IPS DF 6.9 (cell line): ENCODE data around the gene XPNPEP1.

Experiments used
- DNase-seq: peaks from one replicate; pipeline ENCODE4 v3.0.0-alpha.2; 2013; ENCODE audit warnings: low read depth, low spot score
- H3K27ac ChIP-seq: one replicate; pipeline ENCODE4 v1.5.1; 2013; ENCODE audit warnings: low read length, control low read depth
- H3K27me3 ChIP-seq: 2 replicates; pipeline ENCODE4 v1.6.1; 2013; ENCODE audit warnings: mild to moderate bottlenecking, low read length; ENCODE audit not compliant: control insufficient read depth, insufficient read depth
- H3K36me3 ChIP-seq: 2 replicates; pipeline ENCODE4 v1.6.1; 2013; ENCODE audit warnings: low read length; ENCODE audit not compliant: control insufficient read depth, insufficient read depth
- H3K4me1 ChIP-seq: 2 replicates; pipeline ENCODE4 v1.6.1; 2013; ENCODE audit warnings: low read length; ENCODE audit not compliant: control insufficient read depth, insufficient read depth
- H3K4me3 ChIP-seq: 2 replicates; pipeline ENCODE4 v1.5.1; 2013; ENCODE audit warnings: mild to moderate bottlenecking, low read length
- H3K9me3 ChIP-seq: 2 replicates; pipeline ENCODE4 v1.6.1; 2013; ENCODE audit warnings: low read length, inconsistent platforms; ENCODE audit not compliant: control insufficient read depth, insufficient read depth
- WGBS: extraction: QIAGEN DNeasy Blood & Tissue Kit; methylation state at CpG from one replicate; pipeline ENCODE4 v1.1.7; 2013; ENCODE audit warnings: mixed read lengths, missing lambda C conversion rate; ENCODE audit not compliant: insufficient read length, insufficient coverage; 5-methylcytosine and 5-hydroxymethylcytosine counted together

XPNPEP1 gene

DNA sequence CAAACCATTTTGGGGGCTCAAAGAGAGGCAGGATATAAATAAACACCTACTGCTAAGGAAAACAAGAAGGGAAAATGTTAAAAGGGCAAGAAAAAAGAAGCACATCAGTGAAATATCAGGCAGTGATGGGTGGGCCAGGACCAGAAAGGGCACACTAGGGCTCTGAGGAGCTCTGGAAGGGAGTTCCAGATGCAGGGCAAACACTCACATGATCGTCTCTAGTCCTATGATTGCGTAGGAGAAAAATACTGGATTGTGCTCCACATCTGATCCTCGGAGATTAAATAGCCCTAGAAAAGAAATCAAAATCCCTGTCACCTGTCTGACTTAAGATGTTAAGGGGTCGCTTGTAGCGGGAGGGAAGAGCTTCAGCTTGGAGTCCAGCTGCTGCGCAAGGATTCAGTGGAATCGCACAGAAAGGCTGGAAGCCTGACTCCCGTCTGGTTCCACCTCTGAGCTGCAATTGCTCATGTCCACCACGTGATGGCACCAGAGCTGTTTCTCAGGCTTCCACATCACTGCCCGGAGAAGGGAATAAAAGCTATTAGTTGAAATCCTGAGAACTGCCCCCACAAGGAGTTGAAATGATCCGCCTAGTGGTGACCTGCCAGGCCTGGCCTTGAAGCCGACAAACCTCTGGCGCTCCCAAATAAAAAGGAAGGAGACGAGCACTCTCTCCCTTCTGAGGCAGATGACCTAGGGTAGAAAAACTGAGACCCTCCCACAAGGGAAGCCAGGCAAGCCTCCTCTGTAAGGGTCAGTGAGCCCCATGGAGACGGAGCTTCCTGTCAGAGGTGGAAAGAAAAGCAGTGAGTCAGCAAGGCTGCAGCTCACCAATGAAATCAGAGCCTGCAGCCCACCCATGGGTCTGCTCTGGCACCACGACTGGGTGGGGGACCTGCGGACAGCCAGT is 39.2 kb downstream of the XPNPEP1 start:
- Histone ChIP-seq H3K4me1 (no peaks in the 10 kb centered on the region), H3K36me3 (peaks cover 8% of the 10 kb centered on the region; the same call in 1 of the 2 replicates), H3K9me3 (no peaks in the 10 kb centered on the region), H3K27ac (no peak overlapping the region), H3K27me3 (no peaks in the 10 kb centered on the region), H3K4me3 (no peak overlapping the region)
- DNase-seq = peak; percentile 97
- no CpG with 5 or more reads among the region's 17 CpGs for WGBS

DNA sequence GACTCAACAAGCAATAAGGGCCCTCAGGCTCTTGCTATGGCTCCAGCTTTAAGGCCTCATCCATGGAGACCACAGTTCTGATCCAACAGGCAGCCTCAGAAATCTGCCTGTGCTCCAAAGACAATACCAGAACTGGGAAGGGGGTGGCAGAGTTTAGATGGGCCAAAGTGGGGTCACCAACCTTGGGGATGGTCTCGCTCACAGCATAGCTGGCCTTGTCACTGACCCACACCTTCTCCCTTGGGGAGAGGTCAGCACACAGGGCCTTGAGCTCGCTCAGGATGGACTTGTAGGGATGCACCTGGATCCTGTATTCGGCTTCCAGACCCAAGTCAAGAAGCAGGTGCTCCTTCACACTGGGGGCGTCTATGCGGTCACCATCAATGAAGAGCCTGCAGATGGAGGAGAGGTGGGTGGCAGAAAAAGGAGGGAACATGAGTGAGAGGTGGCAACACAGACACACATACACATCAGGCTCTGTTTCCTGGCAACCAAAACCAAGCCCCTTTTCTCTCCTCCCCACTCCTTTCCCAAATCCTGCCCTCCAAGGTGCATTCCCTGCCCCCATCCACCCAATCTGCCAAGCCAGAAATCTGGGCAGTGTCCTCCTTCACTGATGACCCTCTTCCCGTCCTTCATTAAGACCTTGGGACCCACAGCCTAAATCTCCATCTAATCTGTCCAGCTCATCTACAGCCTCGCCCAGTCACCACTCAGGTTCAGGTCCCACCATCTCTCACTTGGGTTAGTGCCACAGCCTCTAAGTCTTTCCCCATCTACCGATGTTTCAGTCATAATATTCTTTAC is 40.9 kb downstream of the XPNPEP1 start:
- no peaks in the 10 kb centered on the region for H3K27me3 ChIP-seq
- no peak overlapping the region for H3K4me3 ChIP-seq
- DNase-seq = no peak
- no peak overlapping the region for H3K27ac ChIP-seq
- H3K36me3 ChIP-seq = peaks cover 10% of the 10 kb centered on the region; the same call in 1 of the 2 replicates
- no peaks in the 10 kb centered on the region for H3K9me3 ChIP-seq
- WGBS = no CpG with 5 or more reads among the region's 8 CpGs
- no peaks in the 10 kb centered on the region for H3K4me1 ChIP-seq

DNA sequence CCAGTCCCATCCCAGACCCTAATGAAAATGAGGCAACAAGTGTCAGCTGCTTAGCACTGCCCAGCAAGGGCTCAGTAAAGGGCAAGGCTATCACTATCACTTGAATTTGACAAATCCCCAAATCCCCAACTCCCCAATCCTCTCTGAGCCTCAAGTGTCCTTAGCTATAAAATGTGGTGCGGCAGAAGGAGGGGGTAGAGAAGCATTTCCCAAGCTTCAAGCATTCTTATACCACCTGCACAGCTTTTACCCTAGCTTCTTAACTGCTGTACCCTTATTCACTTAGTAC is 41.6 kb downstream of the XPNPEP1 start:
- Histone ChIP-seq H3K36me3 (peaks cover 10% of the 10 kb centered on the region; the same call in 1 of the 2 replicates), H3K4me1 (no peaks in the 10 kb centered on the region), H3K9me3 (no peaks in the 10 kb centered on the region), H3K4me3 (no peak overlapping the region), H3K27me3 (no peaks in the 10 kb centered on the region), H3K27ac (no peak overlapping the region)
- DNase-seq = no peak
- WGBS = no CpG with 5 or more reads among the region's 1 CpG

DNA sequence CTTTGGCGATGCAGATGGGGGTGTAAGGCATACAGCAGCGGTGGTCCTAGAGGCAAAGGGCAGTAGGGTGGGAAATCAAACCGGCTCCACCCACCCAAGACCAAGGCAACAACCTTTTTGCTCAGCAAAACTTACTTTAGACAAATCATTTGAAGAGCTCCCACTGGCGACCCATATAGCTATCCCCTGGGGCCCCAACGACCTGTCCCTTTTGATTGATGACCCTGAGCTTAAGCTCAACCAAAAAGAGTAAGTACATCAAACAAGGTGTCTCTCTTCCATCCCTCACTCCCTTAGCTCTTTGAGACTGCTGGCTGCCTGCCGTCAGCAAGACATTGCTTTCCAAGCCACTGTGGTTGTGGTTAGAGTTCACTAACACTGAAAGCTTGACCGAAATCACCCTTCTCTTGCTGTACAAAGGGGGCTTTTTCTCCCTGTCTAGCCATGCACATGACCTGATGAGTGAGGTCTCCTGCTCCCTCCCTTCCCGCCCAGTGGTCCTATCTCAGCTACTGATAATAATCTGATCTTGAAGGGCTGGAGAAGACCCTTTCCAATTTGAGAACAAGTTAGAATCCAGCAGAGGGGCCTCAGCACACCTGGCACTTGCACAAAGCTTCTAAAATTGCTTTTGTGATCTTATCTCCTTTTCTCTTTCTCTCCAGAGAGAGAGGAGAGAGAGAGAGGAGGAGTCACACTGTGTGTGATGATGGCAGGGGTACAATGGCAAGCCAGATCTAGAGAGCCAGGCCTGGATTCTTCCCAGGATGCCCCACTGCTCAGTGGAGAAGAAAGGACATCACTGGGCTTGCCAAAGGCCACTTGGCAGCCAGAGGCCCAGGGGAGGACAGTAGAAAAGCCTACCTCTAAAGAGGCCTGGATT is 42.2 kb downstream of the XPNPEP1 start:
- Histone ChIP-seq H3K4me1 (no peaks in the 10 kb centered on the region), H3K36me3 (peaks cover 10% of the 10 kb centered on the region; the same call in 1 of the 2 replicates), H3K27ac (no peak overlapping the region), H3K27me3 (no peaks in the 10 kb centered on the region), H3K4me3 (no peak overlapping the region), H3K9me3 (no peaks in the 10 kb centered on the region)
- no CpG with 5 or more reads among the region's 8 CpGs for WGBS
- DNase-seq = no peak

- Histone ChIP-seq H3K4me3 (no peak overlapping the region), H3K27ac (no peak overlapping the region), H3K4me1 (no peaks in the 10 kb centered on the region), H3K9me3 (no peaks in the 10 kb centered on the region), H3K27me3 (no peaks in the 10 kb centered on the region), H3K36me3 (peaks cover 10% of the 10 kb centered on the region; the same call in 1 of the 2 replicates)
- no CpG with 5 or more reads among the region's 6 CpGs for WGBS
- DNase-seq = no peak
Measured at GRCh38 chr10:109877546-109877945, 45.8 kb downstream of the XPNPEP1 start.

DNA sequence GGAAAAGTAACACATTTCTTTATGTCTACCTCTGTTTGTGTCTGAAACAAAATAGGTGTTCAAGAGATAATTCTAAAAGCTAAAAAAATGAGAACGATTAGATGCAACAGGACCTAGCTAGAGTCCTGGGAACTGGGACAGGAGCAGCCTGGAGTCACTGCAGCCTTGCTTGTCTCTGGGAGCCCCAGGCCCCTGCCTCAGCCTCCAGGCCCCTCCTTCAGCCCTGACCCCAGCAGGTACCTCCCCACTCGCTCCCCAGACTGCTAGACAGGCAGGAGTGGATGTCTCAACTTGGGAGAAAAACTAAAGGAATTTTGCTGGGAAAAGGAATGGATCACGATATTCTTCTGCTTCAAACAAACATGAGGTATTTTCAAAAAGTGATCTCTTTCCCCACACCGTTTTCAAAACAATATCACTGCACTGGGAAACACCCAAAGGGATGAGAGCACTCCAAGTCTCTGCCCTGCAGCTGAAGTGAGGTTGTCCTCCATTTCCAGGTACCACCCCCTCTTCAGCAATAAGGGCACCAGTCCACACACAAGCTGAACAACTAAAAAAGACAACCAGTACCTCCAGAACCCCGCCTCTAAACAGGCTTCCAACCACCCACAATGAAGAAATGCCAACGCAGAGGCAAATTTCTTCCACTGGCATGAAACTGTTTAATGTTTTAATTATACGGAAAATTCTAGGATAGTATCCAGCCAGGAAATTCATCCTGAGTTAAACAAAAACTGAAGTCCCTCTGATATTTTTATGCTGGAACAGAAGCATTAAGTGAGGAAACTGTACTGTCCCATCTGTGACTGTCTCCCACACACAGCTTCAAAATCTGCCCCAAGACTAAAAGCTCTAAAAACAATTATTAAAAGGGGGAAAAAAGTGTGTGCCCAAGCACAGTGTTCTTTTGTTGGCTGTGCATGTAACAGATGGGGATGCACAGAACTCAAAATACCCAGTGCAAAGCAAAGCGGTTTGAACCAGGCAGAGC is 47.2 kb downstream of the XPNPEP1 start:
- no peaks in the 10 kb centered on the region for H3K4me1 ChIP-seq
- H3K27me3 ChIP-seq = no peaks in the 10 kb centered on the region
- peaks cover 4% of the 10 kb centered on the region; the same call in 1 of the 2 replicates for H3K36me3 ChIP-seq
- no peak overlapping the region for H3K27ac ChIP-seq
- no peak overlapping the region for H3K4me3 ChIP-seq
- no CpG with 5 or more reads among the region's 8 CpGs for WGBS
- DNase-seq = no peak
- H3K9me3 ChIP-seq = no peaks in the 10 kb centered on the region

- Histone ChIP-seq H3K4me1 (no peaks in the 10 kb centered on the region), H3K9me3 (no peaks in the 10 kb centered on the region), H3K36me3 (0 out of 2 replicates have a peak, but pooled peaks cover 4% of the 10 kb centered on the region), H3K4me3 (no peak overlapping the region), H3K27ac (no peak overlapping the region), H3K27me3 (no peaks in the 10 kb centered on the region)
- WGBS = no CpG with 5 or more reads among the region's 7 CpGs
- no peak for DNase-seq
Measured at GRCh38 chr10:109875151-109875568, 48.2 kb downstream of the XPNPEP1 start.

DNA sequence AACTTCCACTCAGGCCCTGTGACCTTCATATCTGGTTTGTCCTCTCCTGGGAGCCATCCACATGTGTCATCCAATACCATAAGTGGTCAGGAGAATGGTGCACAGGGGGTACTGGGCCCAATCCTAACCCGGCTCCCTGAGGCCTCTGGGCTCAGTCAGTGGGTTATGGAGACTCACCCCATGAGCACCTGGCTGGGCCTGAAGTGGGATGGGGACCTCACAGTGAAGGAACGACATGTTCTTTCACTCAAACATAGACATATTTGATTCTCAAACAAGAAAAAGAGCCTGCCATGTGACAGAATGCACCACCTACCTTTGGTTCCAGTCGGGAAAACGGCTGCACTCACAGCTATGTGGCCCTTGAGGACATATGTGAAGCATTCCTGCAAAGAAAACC is 51.8 kb downstream of the XPNPEP1 start:
- WGBS = no CpG with 5 or more reads among the region's 4 CpGs
- Histone ChIP-seq H3K9me3 (no peaks in the 10 kb centered on the region), H3K4me3 (no peak overlapping the region), H3K36me3 (no peaks in the 10 kb centered on the region), H3K27ac (no peak overlapping the region), H3K4me1 (no peaks in the 10 kb centered on the region), H3K27me3 (no peaks in the 10 kb centered on the region)
- DNase-seq = no peak

- Histone ChIP-seq H3K9me3 (no peaks in the 10 kb centered on the region), H3K27ac (no peak overlapping the region), H3K4me3 (no peak overlapping the region), H3K36me3 (0 out of 2 replicates have a peak, but pooled peaks cover 5% of the 10 kb centered on the region), H3K4me1 (no peaks in the 10 kb centered on the region), H3K27me3 (no peaks in the 10 kb centered on the region)
- no CpG with 5 or more reads among the region's 4 CpGs for WGBS
- DNase-seq = no peak
Measured at GRCh38 chr10:109866995-109867635, 56.2 kb downstream of the XPNPEP1 start.
